Gastrocnemius medialis (tissue), 4 donors: Measurements from ENCODE around the gene TMEM150C.

Source experiments
- CTCF ChIP-seq, 5 experiments: fragments of 450-650 bp in 3 of 5; fragments of 200-600 bp in 2 of 5; sonication (generic) in 2 of 5; IDR thresholded peaks in 4 of 5; conservative IDR thresholded peaks in 1 of 5; 1 replicate in 4 of 5; 2 replicates in 1 of 5; pipeline ENCODE4 v1.5.1; 2016 to 2019; ENCODE audit warnings: antibody characterized with exemption in 5 of 5, mild to moderate bottlenecking in 3 of 5, moderate library complexity in 3 of 5
- POLR2A ChIP-seq, 2 donors: fragments of 450-650 bp; IDR thresholded peaks; one replicate each; pipeline ENCODE4 v1.6.1; 2017; ENCODE audit warnings: antibody characterized with exemption in 2 of 2, mild to moderate bottlenecking in 2 of 2, moderate library complexity in 2 of 2

- TF ChIP-seq CTCF (IDR thresholded peaks at IDR 0.05 in 4 of 5, conservative IDR thresholded peaks at IDR 0.05 in 1 of 5) (no peak), POLR2A (IDR thresholded peaks at IDR 0.05) (no peak)
Measured at GRCh38 chr4:82601242-82602015, 39.6 kb upstream of the TMEM150C start.
